Fibroblast of skin of right biceps (primary cell): ENCODE measurements around the gene RABEP1.
A peak's percentile ranks its signal among the peaks of the same experiment; 100 is the strongest.

Experiments
- DNase-seq: peaks from one replicate; pipeline ENCODE4 v3.0.0-alpha.2; 2013

Gene RABEP1

GRCh38 chr17:5269241-5269960, 12.7 kb upstream of the RABEP1 start:
- DNase-seq = no peak

DNA sequence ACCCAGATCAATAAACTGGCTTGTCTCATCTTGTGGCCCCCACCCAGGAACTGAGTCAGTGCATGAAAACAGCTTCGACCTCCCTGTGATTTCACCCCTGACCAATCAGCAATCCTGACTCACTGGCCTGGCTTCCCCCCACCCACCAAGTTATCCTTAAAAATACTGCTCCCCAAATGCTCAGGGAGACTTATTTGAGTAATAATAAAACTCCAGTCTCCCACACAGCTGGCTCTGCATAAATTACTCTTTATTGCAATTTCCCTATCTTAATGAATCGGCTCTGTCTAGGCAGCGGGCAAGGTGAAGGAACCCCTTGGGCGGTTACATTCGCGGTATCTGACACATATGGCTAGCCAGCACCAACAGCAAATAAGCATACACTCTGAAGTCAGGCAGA, 9.8 kb upstream of the RABEP1 start:
- DNase-seq = peak; percentile 8

- DNase-seq = no peak
Observed at GRCh38 chr17:5282642-5283217, 646 bp downstream of the RABEP1 start.

- no peak for DNase-seq
Observed at GRCh38 chr17:5283571-5284315, 1.7 kb downstream of the RABEP1 start.

DNA sequence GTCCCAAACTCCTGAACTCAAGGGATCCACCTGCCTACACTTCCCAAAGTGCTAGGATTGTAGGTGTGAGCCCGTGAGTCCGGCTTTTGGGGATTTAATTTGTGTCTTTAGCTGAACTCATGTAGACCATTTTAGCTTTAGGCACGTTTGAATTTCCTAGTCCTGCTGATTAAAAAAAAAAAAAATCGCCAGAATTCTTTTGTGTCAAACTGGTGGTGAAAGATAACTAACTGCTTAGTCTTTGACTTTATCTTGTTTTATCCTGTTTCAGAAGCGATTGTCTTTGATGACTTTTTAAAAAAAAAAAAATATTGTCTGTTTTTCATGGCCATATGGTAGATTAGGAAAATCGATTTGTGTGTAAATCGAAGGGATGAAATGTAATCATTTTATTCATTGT, 2.6 kb downstream of the RABEP1 start:
- no peak for DNase-seq

DNA sequence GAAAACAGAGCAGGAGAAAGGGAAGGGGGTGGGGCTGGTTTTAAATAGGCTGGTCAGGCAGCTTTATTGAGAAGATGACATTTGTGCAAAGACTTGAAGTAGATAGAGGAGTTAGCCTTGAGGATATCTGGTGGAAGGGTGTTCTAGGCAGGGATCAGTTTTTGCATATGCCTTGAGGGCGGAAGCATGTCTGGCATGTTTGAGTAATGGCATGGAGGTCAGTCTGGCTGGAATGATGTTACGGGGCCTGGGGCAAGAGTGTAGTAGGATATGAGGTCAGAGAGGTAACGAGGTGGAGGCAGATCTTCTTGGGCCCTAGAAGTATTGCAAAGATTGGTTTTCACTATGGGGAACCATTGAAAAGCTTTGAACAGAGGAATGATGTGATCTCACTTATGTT, 4.8 kb downstream of the RABEP1 start:
- DNase-seq = no peak

DNA sequence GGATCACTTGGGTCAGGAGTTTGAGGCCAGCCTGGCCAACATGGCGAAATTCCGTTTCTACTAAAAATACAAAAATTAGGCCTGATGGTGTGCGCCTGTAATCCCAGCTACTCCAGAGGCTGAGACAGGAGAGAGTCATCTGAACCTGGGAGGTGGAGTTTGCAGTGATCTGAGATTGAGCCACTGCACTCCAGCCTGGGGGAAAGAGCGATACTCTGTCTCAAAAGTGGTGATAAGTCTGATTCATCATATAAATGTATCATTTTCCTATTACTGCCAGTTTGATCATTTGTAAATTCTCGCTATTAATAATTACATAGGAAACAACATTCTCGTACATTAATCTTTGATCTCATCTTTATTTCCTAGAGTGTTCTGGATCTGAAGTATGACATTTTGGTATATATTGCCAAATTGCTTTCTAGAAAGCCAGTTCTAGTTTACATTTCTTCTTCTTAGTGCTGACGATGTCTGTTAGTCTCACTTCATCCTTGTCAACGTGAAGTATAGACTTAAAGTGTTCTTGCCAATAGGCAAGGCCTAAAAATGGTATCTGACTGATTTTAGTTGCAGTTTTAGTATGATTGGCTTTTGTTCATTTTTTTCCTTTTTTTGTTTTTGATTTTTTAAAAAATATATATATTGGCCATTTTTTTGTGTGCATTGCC, 9.7 kb downstream of the RABEP1 start:
- no peak for DNase-seq

GRCh38 chr17:5297245-5297644, 15.2 kb downstream of the RABEP1 start:
- no peak for DNase-seq

GRCh38 chr17:5299383-5299782, 17.3 kb downstream of the RABEP1 start:
- DNase-seq = peak; percentile 36

GRCh38 chr17:5304636-5305035, 22.6 kb downstream of the RABEP1 start:
- DNase-seq = no peak

DNA sequence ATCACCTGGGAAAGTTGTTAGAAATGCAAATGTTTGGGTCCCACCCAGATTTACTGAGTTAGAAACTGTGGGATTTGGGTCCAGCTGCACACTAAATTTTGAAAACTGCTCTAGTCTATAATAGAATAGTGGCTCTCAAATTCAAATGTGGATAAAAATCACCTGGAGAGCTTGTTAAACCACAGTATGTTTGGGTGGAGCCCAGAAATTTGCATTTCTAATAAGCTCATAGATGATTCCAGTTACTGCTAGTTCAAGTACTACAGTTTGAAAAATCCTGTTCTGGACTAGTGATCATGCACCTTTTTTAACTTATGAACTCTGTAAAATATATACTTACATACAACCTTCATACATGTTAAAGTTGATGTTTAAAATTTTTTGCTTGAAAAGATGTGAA, 27.8 kb downstream of the RABEP1 start:
- no peak for DNase-seq

DNA sequence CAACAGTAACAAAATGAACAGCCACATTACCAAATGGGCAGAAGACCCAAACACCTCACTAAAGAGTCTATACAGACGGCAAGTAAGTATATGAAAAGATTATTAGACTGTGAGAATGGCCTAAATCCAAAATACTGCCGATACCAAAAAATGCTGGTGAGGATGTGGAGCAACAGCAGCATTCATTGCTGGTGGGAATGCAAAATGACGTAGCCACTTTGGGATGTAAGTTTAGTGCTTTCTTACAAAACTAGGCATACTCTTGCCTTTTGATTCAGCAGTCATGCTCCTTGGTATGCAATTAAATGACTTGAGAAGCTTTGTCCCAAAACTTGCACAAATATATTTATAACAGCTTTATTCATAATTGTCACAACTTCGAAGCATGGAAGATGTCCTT, 43.8 kb downstream of the RABEP1 start:
- no peak for DNase-seq

- no peak for DNase-seq
Observed at GRCh38 chr17:5329784-5330557, 47.9 kb downstream of the RABEP1 start.

DNA sequence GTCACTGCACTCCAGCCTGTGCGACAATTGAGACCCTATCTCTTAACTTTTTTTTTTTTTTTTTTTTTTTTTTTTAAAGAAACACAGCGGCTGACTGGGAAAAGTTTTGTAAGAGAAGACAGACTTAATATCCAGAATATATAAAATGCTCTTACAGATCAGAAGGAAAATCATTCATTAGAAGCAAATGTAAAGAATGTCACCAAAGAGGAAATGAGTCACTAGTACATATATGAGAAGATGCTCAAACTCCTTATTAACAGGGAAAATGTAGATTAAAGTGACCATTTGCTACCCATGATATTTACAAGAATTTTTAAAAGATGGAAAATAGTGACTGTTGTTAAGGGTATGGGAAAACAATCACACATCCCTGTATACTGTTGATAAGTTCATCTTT, 48.9 kb downstream of the RABEP1 start:
- DNase-seq = peak; percentile 48

DNA sequence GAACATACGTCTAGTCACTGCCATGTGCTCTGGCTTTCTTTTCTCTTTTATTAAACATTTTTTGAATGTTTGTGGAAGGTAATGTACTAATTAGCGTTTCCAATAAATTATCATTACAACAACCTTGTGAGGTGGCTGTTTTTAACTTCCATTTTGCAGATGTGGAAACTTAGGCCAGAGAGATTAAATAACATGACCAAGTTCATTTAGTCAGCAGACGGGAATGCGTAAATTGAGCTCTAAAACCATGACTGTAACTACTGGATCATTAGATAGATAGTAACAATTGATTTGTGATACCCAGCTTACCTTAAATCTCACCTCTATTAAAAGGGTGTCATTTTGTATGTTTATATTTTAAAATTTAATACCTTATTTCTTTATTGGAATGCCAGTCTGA, 49.4 kb downstream of the RABEP1 start:
- peak; percentile 56 for DNase-seq

- no peak for DNase-seq
Observed at GRCh38 chr17:5344914-5345313, 62.8 kb downstream of the RABEP1 start.

- DNase-seq = no peak
Observed at GRCh38 chr17:5352681-5353289, 70.7 kb downstream of the RABEP1 start.

- DNase-seq = no peak
Observed at GRCh38 chr17:5354310-5354709, 72.2 kb downstream of the RABEP1 start.

DNA sequence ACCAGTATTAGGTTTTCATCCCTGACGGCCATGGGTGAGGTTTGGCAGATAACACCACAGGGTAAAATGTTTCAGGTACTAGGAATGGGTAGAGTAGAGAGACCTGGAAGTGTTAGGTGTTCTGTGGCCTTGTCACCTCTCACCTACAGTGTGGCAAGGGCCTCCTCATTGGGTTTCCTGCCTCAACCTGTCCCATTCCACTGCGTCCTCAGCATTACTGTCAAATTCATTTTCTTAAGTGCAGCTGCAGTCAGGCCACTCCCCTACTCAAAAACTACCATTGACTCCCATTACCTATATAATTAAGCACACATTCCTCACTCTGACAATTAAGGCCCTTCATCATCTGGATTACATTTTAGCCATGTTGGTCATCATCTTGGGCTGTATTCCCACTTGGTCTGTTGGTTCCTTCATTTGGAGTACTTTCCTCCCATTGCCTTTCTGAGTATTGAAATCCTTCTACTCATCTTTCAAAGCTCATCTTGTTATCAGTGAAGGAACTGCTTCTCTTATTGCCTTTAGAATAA, 72.9 kb downstream of the RABEP1 start:
- DNase-seq = no peak

DNA sequence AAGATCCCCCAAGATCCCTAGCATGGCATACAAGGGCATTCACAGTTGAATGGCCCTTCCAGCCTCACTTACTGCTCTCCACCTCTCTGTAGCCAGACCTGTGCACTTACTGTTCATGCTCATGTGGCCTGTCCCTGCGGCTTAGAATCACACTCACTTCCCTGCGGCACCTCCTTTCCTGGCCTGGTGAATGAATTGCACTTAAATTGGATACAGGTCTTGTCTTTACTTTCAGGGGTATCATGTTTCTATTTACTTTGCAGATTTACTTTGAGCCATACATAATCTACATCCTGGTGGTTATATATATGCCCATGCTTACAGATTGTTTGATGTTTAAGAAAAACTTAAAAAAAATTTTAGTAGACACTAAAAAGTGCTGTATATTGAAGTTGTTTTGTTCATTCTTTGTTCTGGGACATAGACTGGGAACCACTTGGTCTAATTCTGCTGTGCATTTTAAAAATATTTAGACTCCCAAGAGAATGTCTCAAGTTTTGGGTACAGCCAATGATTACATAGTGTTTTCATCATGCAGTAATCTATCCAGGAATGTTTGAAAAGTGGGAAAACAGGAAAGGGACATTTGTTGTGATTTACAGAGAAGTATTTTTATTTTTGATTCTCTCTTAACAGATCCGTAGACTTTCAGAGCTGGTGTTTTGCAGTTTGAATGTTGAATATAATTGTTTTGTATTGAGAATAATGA, 73.5 kb downstream of the RABEP1 start:
- DNase-seq = peak; percentile 19

DNA sequence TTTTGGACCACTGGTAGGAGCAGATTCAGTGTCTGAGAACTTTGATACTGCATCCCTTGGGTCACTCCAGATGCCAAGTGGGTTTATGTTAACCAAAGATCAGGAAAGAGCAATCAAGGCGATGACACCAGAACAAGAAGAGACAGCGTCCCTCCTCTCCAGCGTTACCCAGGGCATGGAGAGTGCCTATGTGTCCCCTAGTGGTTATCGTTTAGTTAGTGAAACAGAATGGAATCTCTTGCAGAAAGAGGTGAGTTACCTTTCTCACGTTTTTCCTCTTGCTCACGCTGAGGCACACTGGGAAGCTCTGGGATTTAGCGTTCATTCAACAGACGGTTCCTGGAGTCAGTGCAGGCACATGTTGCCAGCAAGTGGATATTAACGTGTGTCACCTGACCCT, 79.3 kb downstream of the RABEP1 start:
- DNase-seq = no peak
